Astrocyte of the spinal cord (primary cell): ENCODE data around the gene PTPN4.
"Not testable (repeated sequence)": the region's sequence is repeated elsewhere in the genome, so short reads cannot be mapped to it uniquely, and the experiment has no call there.

ENCODE experiments used
- DNase-seq: peaks from one replicate; pipeline ENCODE4 v3.0.0; 2011; ENCODE audit warnings: low read depth, low spot score
- H3K4me3 ChIP-seq: 2 replicates; pipeline ENCODE4 v1.5.1; 2011; ENCODE audit warnings: low read depth, mild to moderate bottlenecking, low read length, moderate library complexity
- in situ Hi-C: cut with HindIII; loops from 2 replicates; pipeline ENCODE4 v1.10.0; 2017; ENCODE audit warnings: low sequenced_read_pairs
- TF ChIP-seq, protein P1 (sequence below): IDR thresholded peaks from 2 replicates; pipeline ENCODE4 v1.5.1; 2012; ENCODE audit warnings: low read depth, mild to moderate bottlenecking, low read length, inconsistent platforms

Gene PTPN4

DNA sequence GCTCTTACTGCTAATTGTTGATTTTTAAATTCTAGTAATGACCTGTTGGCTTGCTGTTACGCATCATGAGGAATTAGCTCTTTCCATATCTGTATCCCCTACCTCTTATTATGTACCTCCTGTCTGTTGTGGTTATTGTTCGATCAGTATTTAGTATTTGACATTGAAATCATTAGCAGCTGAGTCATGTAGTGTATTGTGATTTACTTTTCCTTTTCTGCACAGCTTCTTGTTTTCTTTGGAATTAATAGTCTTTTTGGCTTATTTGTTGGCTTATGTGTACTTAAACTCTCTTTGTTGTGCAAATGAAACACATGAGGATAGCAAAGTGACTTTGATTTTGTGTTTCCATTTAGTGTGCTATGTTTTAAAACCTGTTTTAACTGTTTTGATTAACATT is 257.5 kb downstream of the PTPN4 start:
- in situ Hi-C loops = no loop called here
- TF ChIP-seq, protein P1, sequence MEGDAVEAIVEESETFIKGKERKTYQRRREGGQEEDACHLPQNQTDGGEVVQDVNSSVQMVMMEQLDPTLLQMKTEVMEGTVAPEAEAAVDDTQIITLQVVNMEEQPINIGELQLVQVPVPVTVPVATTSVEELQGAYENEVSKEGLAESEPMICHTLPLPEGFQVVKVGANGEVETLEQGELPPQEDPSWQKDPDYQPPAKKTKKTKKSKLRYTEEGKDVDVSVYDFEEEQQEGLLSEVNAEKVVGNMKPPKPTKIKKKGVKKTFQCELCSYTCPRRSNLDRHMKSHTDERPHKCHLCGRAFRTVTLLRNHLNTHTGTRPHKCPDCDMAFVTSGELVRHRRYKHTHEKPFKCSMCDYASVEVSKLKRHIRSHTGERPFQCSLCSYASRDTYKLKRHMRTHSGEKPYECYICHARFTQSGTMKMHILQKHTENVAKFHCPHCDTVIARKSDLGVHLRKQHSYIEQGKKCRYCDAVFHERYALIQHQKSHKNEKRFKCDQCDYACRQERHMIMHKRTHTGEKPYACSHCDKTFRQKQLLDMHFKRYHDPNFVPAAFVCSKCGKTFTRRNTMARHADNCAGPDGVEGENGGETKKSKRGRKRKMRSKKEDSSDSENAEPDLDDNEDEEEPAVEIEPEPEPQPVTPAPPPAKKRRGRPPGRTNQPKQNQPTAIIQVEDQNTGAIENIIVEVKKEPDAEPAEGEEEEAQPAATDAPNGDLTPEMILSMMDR = no peak
- DNase-seq = no peak
- H3K4me3 ChIP-seq = no peak overlapping the region

DNA sequence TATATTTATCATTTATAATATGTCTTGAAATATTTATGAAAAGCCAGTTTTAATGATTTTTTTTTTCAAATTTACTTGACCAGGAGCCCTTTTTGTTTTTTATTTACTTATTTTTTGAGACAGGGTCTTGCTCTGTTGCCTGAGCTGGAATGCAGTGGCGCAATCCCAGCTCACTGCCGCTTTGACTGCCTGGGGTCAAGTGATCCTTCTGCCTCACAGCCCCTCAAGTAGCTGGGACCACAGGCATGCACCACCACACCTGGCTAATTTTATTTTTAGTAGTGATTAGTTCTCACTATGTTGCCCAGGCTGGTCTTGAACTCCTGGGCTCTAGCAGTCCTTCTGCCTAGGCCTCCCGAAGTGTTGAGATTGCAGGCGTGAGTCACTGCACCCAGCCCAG is 258.8 kb downstream of the PTPN4 start:
- DNase-seq = no peak
- TF ChIP-seq, protein P1 = no peak
- in situ Hi-C loops = no loop called here
- H3K4me3 ChIP-seq = no peak overlapping the region

DNA sequence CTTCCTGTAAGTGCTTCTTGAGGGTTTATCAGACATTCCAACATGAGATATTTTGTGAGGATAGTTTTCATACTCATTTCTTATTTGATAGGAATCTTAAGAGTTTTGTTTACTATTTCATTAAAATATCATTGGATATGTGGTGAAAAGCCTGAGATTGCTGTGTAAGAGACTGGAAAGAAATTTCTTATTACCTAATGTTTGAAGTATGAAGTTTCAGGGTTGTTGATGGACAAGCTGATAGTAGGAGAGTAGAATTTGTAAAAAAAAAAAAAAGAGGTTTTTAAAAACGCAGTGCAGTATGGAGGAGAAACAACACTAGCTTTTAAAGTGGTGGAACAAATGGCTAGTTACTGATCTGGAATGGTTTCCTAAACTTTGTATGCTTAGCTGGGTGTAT is 260.8 kb downstream of the PTPN4 start:
- H3K4me3 ChIP-seq = no peak overlapping the region
- in situ Hi-C loops = no loop called here
- TF ChIP-seq, protein P1 = no peak
- DNase-seq = no peak

DNA sequence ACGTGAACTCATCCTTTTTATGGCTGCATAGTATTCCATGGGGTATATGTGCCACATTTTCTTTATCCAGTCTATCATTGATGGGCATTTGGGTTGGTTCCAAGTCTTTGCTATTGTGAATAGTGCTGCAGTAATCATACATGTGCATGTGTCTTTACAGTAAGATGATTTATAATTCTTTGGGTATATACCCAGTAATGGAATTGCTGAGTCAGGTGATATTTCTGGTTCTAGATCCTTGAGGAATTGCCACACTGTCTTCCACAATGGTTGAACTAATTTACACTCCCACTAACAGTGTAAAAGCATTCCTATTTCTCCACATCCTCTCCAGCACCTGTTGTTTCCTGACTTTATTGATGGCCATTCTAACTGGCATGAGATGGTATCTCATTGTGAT is 262.8 kb downstream of the PTPN4 start:
- in situ Hi-C loops, DNase-seq: not testable (repeated sequence)

DNA sequence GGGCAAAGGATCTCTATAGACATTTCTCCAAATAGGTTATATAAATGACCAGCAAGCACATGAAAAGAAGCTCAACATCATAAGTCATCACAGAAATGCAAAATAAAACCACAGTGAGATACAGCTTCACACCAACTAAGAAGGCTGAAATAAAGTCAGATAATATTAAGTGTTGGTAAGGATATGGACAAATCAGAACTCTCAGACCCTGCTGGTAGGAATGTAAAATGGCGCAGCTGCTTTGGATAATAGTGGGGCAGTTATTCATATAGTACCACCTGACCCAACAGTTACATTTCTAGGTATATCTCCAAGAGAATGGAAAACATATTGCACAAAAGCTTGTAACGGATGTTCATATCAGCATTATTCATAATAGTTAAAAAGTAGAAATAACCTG is 267.2 kb downstream of the PTPN4 start:
- in situ Hi-C loops = no loop called here
- no peak overlapping the region for H3K4me3 ChIP-seq
- no peak for DNase-seq
- TF ChIP-seq, protein P1 = no peak

More for the DNA sequence above, 262.8 kb downstream of the PTPN4 start:
- not testable (repeated sequence) for H3K4me3 ChIP-seq

DNA sequence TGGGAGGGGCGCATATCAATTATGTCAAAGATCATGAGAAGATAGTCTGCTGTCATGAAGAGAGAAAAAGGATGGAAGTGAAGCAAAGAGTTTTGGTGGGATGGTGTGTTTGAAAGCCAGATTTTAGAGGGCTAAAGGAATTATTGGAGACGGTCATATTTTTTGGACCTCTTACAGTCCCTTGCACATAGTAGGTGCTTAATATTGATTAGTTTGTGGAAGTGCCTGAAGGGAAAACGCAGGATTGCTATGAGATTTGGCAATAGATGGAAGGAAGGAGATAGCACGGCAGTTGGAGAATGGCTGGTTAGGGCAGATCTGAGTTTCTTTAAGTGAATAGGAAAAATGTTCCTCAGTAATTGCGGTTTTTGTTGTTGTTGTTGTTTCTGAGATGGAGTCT is 269.1 kb downstream of the PTPN4 start:
- TF ChIP-seq, protein P1 = no peak
- in situ Hi-C loops = no loop called here
- H3K4me3 ChIP-seq = no peak overlapping the region
- DNase-seq = no peak

DNA sequence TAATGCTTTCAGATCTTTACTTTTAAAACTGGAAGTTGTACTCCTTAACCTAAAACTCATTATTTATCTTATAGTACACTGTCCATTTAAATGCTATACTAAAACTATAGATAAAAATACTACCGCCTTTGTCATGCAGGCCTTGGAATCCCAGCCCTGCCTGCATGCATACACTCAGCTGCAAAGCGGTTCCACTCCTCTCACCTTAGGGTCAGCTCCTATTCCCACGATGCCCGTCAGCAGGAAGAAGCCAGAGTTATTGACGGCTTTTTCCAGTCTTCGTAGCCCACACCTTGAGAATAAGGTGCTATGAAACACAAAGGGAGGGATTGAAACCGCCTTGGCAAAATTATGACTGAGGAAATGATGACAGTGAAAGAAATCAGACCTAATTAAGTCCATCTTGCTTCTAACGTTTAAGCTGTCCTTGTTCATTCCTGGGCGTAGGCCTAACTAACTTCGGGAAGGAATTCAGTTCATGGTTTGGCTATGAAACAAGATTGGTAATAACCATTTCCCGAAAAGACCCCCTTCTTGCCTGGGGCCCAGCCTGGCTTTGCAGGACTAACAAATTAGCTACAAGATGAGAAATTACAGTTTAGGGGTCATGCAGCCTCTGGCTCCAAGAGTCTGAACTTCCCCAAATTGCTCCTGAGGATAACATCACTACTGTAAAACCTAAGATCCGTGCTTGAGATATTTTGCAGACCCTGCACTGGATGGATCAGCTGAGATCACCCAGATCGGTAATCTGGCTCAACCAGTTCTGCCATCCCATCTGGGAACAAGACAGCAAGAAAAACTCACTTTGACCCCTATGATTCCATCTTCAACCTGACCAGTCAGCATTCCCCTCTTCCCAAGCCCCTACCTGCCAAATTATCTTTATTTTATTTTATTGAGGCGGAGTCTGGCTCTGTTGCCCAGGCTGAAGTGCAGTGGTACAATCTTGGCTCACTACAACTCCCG is 270.2 kb downstream of the PTPN4 start:
- DNase-seq = no peak
- TF ChIP-seq, protein P1 = no peak
- in situ Hi-C loops = no loop called here
- no peak overlapping the region for H3K4me3 ChIP-seq
